ENCODE data around the gene HOXD13. TPM values are rescaled to one million over a fixed set of nuclear protein-coding genes. Genes with fewer than 3 reads are reported as not detected.

HOXD13 gene
- total and polyA plus RNA-seq, 2 of the 8 experiments (the other 6 are each of a cell fraction or from before 2014, with no cell fraction given) = not detected

DNA sequence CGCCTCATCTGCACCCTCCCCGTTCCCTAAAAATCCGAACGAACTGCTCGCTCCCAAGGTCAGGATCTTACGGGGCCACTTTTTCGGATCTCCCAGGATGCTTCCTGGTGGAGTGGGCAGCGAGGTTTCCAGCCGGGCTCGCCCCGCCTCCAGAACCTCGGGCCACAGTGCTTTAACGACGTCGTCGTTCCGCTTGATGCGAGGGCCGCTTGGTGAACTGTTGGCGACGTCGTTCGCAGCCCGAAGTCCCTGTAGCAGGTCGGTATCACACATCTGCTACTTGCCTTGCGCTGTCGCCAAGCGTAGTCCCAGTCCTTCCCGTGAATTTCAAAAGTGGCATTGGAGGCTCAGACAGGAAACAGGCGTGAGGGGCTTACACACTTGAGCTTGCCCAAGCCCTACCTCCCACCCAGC is 24.1 kb upstream of the HOXD13 start:
- no peak overlapping the region for H2BK120ac ChIP-seq (replicated peaks; ENCODE audit: low read depth, low read length)
- H3K27ac ChIP-seq (ENCODE audit: low read depth, low read length) = no peak overlapping the region
- no peak overlapping the region for H2BK5ac ChIP-seq (ENCODE audit: low read depth, low read length)
- H3K79me1 ChIP-seq (ENCODE audit: low read depth, low read length) = no peaks in the 10 kb centered on the region
- H4K91ac ChIP-seq (replicated peaks; ENCODE audit: insufficient read length, low read length) = no peak overlapping the region
- H3K79me2 ChIP-seq (ENCODE audit: control insufficient read depth in 1 of 2, insufficient read depth in 2 of 2, low read length in 2 of 2) = no peaks in the 10 kb centered on the region
- ChIA-PET CTCF (ENCODE audit: partially characterized antibody) (interaction anchor here (1.4 to 2.2 kb wide), 2 partner anchors 11 to 378 kb away, joined by 9 to 10 read pairs; no protein-coding TSS in a partner anchor), POLR2A (ENCODE audit: partially characterized antibody) (no interaction called here)
- no peak overlapping the region for H2AK5ac ChIP-seq (ENCODE audit: low read depth, low read length)
- DNase-seq (ENCODE audit: low read depth in 1 of 2, low spot score in 2 of 2) (peak in 1 of 2 experiments; percentile 55), FAIRE-seq (no peak)
- H4K5ac ChIP-seq (ENCODE audit: insufficient read length, low read depth, low read length) = no peak overlapping the region
- H3K36me3 ChIP-seq (ENCODE audit: control insufficient read depth in 2 of 4, insufficient read depth in 4 of 4, low read length in 3 of 4) = peaks cover 0 to 4% (median 0%) of the 10 kb centered on the region in 4 experiments; a peak in 1 of 8 replicates
- no peaks in the 10 kb centered on the region for H3K9me3 ChIP-seq (ENCODE audit: insufficient read depth in 2 of 2, low read depth in 1 of 2, low read length in 1 of 2)
- H2BK15ac ChIP-seq (ENCODE audit: low read length) = peak overlapping the region; percentile 8; the same call in 1 of the 2 replicates
- H2BK20ac ChIP-seq (ENCODE audit: low read length) = no peak overlapping the region
- no peaks in the 10 kb centered on the region; the same call in 1 of the 2 replicates for H3K23me2 ChIP-seq (ENCODE audit: low read depth, low read length)
- H4K20me1 ChIP-seq (replicated peaks in 1 of 2; ENCODE audit: control insufficient read depth in 1 of 2, insufficient read depth in 2 of 2, low read length in 2 of 2) = peaks cover 10 to 16% of the 10 kb centered on the region in 2 experiments
- H2BK12ac ChIP-seq (ENCODE audit: low read depth, low read length) = 0 out of 2 replicates have a peak overlapping the region, but pooled peaks have one; percentile 19
- H3K27me3 ChIP-seq (replicated peaks in 1 of 4; ENCODE audit: control insufficient read depth in 3 of 4, extremely low read depth in 1 of 4, insufficient read depth in 3 of 4, low read length in 3 of 4) = peaks cover 83 to 94% (median 87%) of the 10 kb centered on the region in 4 experiments
- peaks cover 3 to 20% (median 11%) of the 10 kb centered on the region in 4 experiments; a peak in 5 of 7 replicates for H3K4me1 ChIP-seq (replicated peaks in 1 of 4; ENCODE audit: control insufficient read depth in 3 of 4, insufficient read depth in 4 of 4, low read length in 3 of 4)
- no peak overlapping the region for H3K9ac ChIP-seq (replicated peaks in 1 of 4; ENCODE audit: extremely low read depth in 1 of 4, low read depth in 3 of 4, low read length in 3 of 4)
- no peak overlapping the region for H3K14ac ChIP-seq (ENCODE audit: insufficient read length)
- no peak overlapping the region for H3K18ac ChIP-seq (ENCODE audit: extremely low read depth, low read length)
- peak overlapping the region; percentile 53 to 57 for H3K4me2 ChIP-seq (ENCODE audit: insufficient read depth in 1 of 2, low read depth in 2 of 2, low read length in 2 of 2)
- TF ChIP-seq EZH2 (IDR thresholded peaks at IDR 0.05; ENCODE audit: low read depth, low read length, severe bottlenecking) = peak; percentile 94
- peak; percentile 88 for TF ChIP-seq RNF2 (IDR thresholded peaks at IDR 0.05; ENCODE audit: borderline replicate concordance, low read depth, low read length, missing control alignments, poor library complexity, severe bottlenecking)
- peak; percentile 48 for TF ChIP-seq ASH2L (IDR thresholded peaks at IDR 0.05; ENCODE audit: low read length)
- TF ChIP-seq BRCA1 (IDR thresholded peaks at IDR 0.05; ENCODE audit: low read depth, low read length) = no peak
- TF ChIP-seq BCL11A (IDR thresholded peaks at IDR 0.05; ENCODE audit: low read depth in 2 of 2, low read length in 2 of 2) = no peak
- TF ChIP-seq CBX8 (IDR thresholded peaks at IDR 0.05; ENCODE audit: borderline replicate concordance, low read depth, low read length) = peak; percentile 10; the same call in 1 of the 2 replicates
- TF ChIP-seq SP4 (IDR thresholded peaks at IDR 0.05; ENCODE audit: low read length) = no peak
- TF ChIP-seq YY1 (IDR thresholded peaks at IDR 0.05; ENCODE audit: low read depth, low read length) = no peak
- peak; percentile 94 for TF ChIP-seq SUZ12 (IDR thresholded peaks at IDR 0.05; ENCODE audit: low read length)
- no peak overlapping the region for H3K56ac ChIP-seq (replicated peaks; ENCODE audit: insufficient read length, low read depth, low read length)
- H3K4ac ChIP-seq (replicated peaks; ENCODE audit: insufficient read length, low read depth, low read length) = no peak overlapping the region
- no peak overlapping the region for H3K23ac ChIP-seq (ENCODE audit: insufficient read length)
- no peak overlapping the region for H2AFZ ChIP-seq (ENCODE audit: low read length)
- H4K8ac ChIP-seq (ENCODE audit: extremely low read depth, insufficient read depth, low read length) = peak overlapping the region; percentile 9; the same call in 1 of the 2 replicates
- peak overlapping the region in 2 of 4 experiments; percentile 14 to 54; a peak in 3 of 8 replicates for H3K4me3 ChIP-seq (ENCODE audit: extremely low read depth in 1 of 4, insufficient read depth in 2 of 4, low read depth in 3 of 4, low read length in 4 of 4)
- 9% methylated on average over 30 of the region's 30 CpGs; no CpG with 5 or more reads in 1 of the 2 experiments for WGBS, 2 experiments (ENCODE audit: extremely low coverage in 1 of 2, insufficient coverage in 1 of 2, insufficient read length in 1 of 2, insufficient replicate concordance in 2 of 2, low coverage in 1 of 2, low lambda C conversion rate in 2 of 2, missing lambda C conversion rate in 1 of 2)

Data from H1 (cell line).